HCT116 (cell line): ENCODE results near the gene RBPJ.

Experiments used
- ATF3 ChIP-seq: IDR thresholded peaks from 2 replicates; pipeline ENCODE4 v1.6.1; 2012
- CTCF ChIP-seq, 3 experiments: fragments of 200-600 bp in 1 of 3; sonication (generic) in 1 of 3; IDR thresholded peaks in 2 of 3; conservative IDR thresholded peaks in 1 of 3; 2 replicates each; pipeline ENCODE4 v1.5.1; 2012 to 2017; ENCODE audit warnings: low read depth in 2 of 3, low read length in 2 of 3, antibody characterized with exemption in 1 of 3, borderline replicate concordance in 1 of 3, control low read depth in 1 of 3, mild to moderate bottlenecking in 1 of 3, mixed read lengths in 1 of 3, mixed run types in 1 of 3, moderate library complexity in 1 of 3; ENCODE audit not compliant: insufficient read depth in 1 of 3
- POLR2A ChIP-seq: IDR thresholded peaks from 2 replicates; pipeline ENCODE4 v1.7.0; 2011; ENCODE audit warnings: borderline replicate concordance; ENCODE audit not compliant: insufficient read depth, insufficient read length; ENCODE audit errors: extremely low read depth
- POLR2AphosphoS5 ChIP-seq: IDR thresholded peaks from 2 replicates; pipeline ENCODE4 v1.6.1; 2011; ENCODE audit warnings: mild to moderate bottlenecking, low read depth, low read length, moderate library complexity
- RAD21 ChIP-seq: IDR thresholded peaks from 2 replicates; pipeline ENCODE4 v1.6.1; 2012; ENCODE audit warnings: low read depth, mild to moderate bottlenecking
- SIN3A ChIP-seq: IDR thresholded peaks from 2 replicates; pipeline ENCODE4 v1.6.1; 2012; ENCODE audit warnings: low read depth
- SP1 ChIP-seq: IDR thresholded peaks from 2 replicates; pipeline ENCODE4 v1.6.1; 2012; ENCODE audit warnings: low read depth
- ZNF274 ChIP-seq: fragments of 200-500 bp; sonication (Bioruptor generic); IDR thresholded peaks from 2 replicates; pipeline ENCODE4 v1.6.1; 2014; ENCODE audit warnings: mild to moderate bottlenecking, low read depth, low read length, inconsistent platforms

- TF ChIP-seq CTCF (IDR thresholded peaks at IDR 0.05 in 2 of 3, conservative IDR thresholded peaks at IDR 0.05 in 1 of 3; ENCODE audit: borderline replicate concordance in 1 of 3, insufficient read depth in 1 of 3, low read depth in 2 of 3, low read length in 2 of 3) (no peak), POLR2AphosphoS5 (no peak), POLR2A (no peak), RAD21 (no peak), ATF3 (no peak), SP1 (no peak), ZNF274 (no peak), SIN3A (no peak)
Measured at GRCh38 chr4:26307037-26307800, 13.6 kb upstream of the RBPJ start.
